PFSK-1 (cell line): Measurements from ENCODE around the gene BNIP5.

Source experiments
- FOXP2 ChIP-seq: optimal IDR thresholded peaks from 2 replicates; pipeline ENCODE3; 2011; ENCODE audit warnings: borderline replicate concordance, control low read depth, inconsistent platforms; ENCODE audit not compliant: insufficient read depth; ENCODE audit errors: extremely low read length, extremely low read depth
- POLR2AphosphoS5 ChIP-seq: IDR thresholded peaks from 2 replicates; pipeline ENCODE4 v1.6.1; 2012; ENCODE audit warnings: low read depth, mild to moderate bottlenecking, control low read depth, low read length, moderate library complexity
- SIN3A ChIP-seq: IDR thresholded peaks from 2 replicates; pipeline ENCODE4 v1.6.1; 2012; ENCODE audit warnings: mild to moderate bottlenecking, low read length, moderate library complexity, borderline replicate concordance; ENCODE audit not compliant: insufficient read depth
- TAF1 ChIP-seq: IDR thresholded peaks from 2 replicates; pipeline ENCODE4 v1.6.1; 2012; ENCODE audit warnings: low read length, control low read depth, borderline replicate concordance; ENCODE audit not compliant: insufficient read depth
- TF ChIP-seq, protein P1 (sequence below), 2 experiments: IDR thresholded peaks; 2 replicates each; pipeline versions ENCODE4 v1.6.1 to v1.8.0; 2011 to 2012; ENCODE audit warnings: low read depth in 2 of 2, low read length in 2 of 2, control low read depth in 1 of 2, inconsistent platforms in 1 of 2, mild to moderate bottlenecking in 1 of 2, moderate library complexity in 1 of 2; ENCODE audit not compliant: insufficient read depth in 1 of 2

The BNIP5 gene

DNA sequence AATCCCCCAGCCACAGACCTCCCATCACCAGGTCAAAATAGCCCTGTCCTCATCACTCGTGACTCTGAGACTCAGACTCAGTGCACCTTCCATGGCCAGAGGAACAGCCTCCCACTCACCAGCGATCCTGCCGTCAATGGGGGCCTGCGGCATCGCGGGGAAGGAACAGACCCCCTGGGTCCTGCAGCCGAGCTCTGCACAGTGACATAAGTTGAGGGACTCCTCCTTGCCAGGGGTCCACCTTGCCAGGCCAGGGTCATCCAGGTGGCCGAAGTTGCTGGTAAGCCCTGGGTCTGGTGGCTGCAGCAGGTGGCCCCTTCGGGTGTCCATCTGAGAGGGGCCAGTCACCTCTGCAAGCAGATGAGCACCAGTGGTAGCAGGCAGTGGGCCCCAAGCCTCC lies 34.5 kb upstream of the BNIP5 start:
- TF ChIP-seq SIN3A: no peak
- TF ChIP-seq TAF1: no peak
- TF ChIP-seq, protein P1, sequence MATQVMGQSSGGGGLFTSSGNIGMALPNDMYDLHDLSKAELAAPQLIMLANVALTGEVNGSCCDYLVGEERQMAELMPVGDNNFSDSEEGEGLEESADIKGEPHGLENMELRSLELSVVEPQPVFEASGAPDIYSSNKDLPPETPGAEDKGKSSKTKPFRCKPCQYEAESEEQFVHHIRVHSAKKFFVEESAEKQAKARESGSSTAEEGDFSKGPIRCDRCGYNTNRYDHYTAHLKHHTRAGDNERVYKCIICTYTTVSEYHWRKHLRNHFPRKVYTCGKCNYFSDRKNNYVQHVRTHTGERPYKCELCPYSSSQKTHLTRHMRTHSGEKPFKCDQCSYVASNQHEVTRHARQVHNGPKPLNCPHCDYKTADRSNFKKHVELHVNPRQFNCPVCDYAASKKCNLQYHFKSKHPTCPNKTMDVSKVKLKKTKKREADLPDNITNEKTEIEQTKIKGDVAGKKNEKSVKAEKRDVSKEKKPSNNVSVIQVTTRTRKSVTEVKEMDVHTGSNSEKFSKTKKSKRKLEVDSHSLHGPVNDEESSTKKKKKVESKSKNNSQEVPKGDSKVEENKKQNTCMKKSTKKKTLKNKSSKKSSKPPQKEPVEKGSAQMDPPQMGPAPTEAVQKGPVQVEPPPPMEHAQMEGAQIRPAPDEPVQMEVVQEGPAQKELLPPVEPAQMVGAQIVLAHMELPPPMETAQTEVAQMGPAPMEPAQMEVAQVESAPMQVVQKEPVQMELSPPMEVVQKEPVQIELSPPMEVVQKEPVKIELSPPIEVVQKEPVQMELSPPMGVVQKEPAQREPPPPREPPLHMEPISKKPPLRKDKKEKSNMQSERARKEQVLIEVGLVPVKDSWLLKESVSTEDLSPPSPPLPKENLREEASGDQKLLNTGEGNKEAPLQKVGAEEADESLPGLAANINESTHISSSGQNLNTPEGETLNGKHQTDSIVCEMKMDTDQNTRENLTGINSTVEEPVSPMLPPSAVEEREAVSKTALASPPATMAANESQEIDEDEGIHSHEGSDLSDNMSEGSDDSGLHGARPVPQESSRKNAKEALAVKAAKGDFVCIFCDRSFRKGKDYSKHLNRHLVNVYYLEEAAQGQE (IDR thresholded peaks at IDR 0.05; ENCODE audit: insufficient read depth in 1 of 2, low read depth in 2 of 2, low read length in 2 of 2): no peak

DNA sequence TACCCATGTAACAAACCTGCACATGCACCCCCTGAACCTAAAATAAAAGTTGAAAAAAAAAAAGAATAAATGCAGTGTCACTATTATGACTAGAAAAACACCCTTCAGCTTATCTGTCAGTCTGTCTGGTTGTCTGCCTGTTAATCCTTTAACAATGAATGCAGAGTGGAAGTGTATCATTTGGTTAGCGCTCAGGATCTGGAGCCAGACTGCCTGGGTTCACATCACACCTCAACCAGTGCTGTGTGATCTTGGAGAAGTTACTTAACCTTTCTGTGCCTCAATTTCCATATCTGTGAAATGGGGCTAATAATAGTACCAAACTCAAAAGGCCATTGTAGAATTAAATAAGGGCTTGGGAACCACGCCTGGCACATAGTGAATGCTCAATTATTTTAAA lies 34.0 kb upstream of the BNIP5 start:
- TF ChIP-seq FOXP2 (no peak), TAF1 (no peak), SIN3A (no peak), POLR2AphosphoS5 (no peak)
- TF ChIP-seq, protein P1 (IDR thresholded peaks at IDR 0.05; ENCODE audit: insufficient read depth in 1 of 2, low read depth in 2 of 2, low read length in 2 of 2): no peak

DNA sequence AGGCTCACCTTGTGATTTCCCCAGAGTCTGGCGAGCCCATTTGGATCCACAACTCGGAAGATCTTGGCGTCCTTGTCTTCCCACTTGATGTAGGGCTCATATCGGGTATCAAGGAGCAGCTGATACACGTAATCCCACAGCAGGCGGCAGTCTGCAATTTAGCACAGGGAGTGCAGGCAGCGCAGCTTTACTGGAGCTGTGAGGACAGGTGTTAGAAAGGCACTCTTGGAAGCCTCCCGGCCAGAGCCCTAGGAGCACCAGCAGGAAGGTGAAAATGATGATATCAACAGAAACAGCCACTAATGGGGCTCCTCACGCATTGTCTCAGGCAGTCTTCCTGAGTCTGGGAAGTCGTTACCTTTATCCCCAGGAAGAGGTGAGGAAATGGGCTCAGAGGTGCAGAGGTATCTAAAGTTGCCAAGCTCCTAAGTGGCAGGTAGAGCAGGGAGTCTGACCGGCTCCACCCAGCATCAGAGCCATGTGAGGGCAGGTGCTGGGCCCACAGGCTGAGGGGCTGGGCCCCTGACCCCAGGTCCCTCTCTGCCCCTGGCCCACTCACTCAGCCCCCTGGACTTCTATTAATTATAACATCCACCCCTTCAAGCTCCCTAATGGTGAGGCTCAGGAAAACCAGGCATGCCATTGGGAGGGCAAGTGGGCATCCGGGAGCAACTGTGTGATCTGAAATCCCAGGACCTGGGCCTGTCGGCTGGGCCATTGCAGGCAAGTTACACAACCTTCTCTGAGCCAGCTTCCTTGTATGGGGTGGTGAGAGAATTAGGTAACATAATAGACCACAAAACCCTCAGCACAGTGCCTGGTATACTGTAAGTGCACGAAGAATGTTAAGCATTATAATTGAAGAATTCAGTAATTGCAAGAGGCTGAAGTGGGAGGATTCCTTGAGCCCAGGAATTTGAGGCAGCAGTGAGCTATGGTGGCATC lies 32.5 kb upstream of the BNIP5 start:
- TF ChIP-seq POLR2AphosphoS5: no peak
- TF ChIP-seq, protein P1 (IDR thresholded peaks at IDR 0.05; ENCODE audit: insufficient read depth in 1 of 2, low read depth in 2 of 2, low read length in 2 of 2): no peak
- TF ChIP-seq TAF1: no peak
- no peak for TF ChIP-seq FOXP2
- TF ChIP-seq SIN3A: no peak

DNA sequence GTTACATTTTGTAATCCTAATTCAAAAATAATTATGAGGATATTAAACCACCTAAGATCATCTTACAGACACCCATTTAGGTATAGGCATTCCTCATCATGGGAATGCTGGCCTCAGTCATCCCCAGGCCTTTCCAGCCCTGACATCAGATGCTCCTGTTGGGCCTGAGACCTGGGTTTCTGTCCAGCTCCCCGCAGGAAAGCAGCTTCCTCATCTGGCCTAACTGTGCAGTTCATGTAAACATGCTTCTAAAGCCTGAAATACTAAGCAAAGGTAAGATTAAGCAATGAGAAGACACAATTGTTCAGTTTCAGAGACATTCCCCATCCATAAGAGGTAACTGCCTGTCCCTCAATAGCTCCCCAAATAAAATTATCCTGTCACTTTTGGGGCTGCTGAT lies 31.7 kb upstream of the BNIP5 start:
- no peak for TF ChIP-seq FOXP2
- TF ChIP-seq SIN3A: no peak
- TF ChIP-seq, protein P1 (IDR thresholded peaks at IDR 0.05; ENCODE audit: insufficient read depth in 1 of 2, low read depth in 2 of 2, low read length in 2 of 2): no peak
- no peak for TF ChIP-seq POLR2AphosphoS5
- no peak for TF ChIP-seq TAF1

DNA sequence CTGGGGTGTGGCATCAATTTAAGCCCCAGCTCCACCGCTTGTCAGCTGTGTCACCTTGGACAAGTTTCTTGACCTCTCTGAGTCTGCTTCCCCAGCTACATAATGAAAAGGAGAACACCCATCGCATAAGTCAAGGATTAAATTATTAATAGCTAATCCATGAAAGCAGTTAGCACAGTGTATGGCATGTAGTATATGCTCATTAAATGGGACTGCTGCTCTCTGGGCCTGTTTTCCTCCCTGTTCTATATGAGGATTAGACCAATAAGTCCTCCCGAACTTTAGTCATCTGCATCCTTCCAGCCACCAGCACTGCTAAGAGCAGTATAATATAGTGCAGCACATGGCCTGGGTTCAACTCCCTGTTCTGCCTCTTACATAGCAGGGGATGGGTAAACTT lies 31.1 kb upstream of the BNIP5 start:
- TF ChIP-seq POLR2AphosphoS5 (no peak), SIN3A (no peak), FOXP2 (no peak), TAF1 (no peak)
- TF ChIP-seq, protein P1 (IDR thresholded peaks at IDR 0.05; ENCODE audit: insufficient read depth in 1 of 2, low read depth in 2 of 2, low read length in 2 of 2): no peak
